GM23338 (cell line): ENCODE results near the gene MAPK4. TPM values are rescaled to one million over a fixed set of nuclear protein-coding genes. Genes with fewer than 3 reads are reported as not detected.

Experiments
- ATAC-seq: fragments of 200-7000 bp; cut with Tn5 transposase; 3 replicates; pipeline ENCODE4 v1.9.1; 2020
- DNase-seq: peaks from one replicate; pipeline ENCODE4 v3.0.0-alpha.2; 2015; ENCODE audit warnings: low spot score
- H2AFZ ChIP-seq: fragments of 200-600 bp; sonication (generic); 2 replicates; pipeline ENCODE4 v1.8.0; 2016; ENCODE audit warnings: antibody characterized with exemption, mild to moderate bottlenecking, moderate library complexity
- H3F3A ChIP-seq: fragments of 200-600 bp; sonication (generic); replicated peaks from 2 replicates; pipeline ENCODE4 v1.8.0; 2017; ENCODE audit warnings: antibody characterized with exemption, mixed run types, low read depth
- H3K27ac ChIP-seq: fragments of 200-600 bp; sonication (generic); 2 replicates; pipeline ENCODE4 v1.6.1; 2016; ENCODE audit warnings: low read depth
- H3K27me3 ChIP-seq: fragments of 200-600 bp; sonication (generic); 2 replicates; pipeline ENCODE4 v1.8.0; 2016; ENCODE audit warnings: mild to moderate bottlenecking, mixed run types, moderate library complexity; ENCODE audit not compliant: insufficient read depth
- H3K36me3 ChIP-seq: fragments of 200-600 bp; sonication (generic); 2 replicates; pipeline ENCODE4 v1.8.0; 2016; ENCODE audit warnings: mild to moderate bottlenecking; ENCODE audit not compliant: insufficient read depth
- H3K4me1 ChIP-seq: fragments of 200-600 bp; sonication (generic); 2 replicates; pipeline ENCODE4 v1.8.0; 2016; ENCODE audit warnings: mild to moderate bottlenecking, moderate library complexity; ENCODE audit not compliant: insufficient read depth
- H3K4me2 ChIP-seq: fragments of 200-600 bp; sonication (generic); 2 replicates; pipeline ENCODE4 v1.7.1; 2017; ENCODE audit warnings: mixed run types
- H3K4me3 ChIP-seq: fragments of 200-600 bp; sonication (generic); 2 replicates; pipeline ENCODE4 v1.6.1; 2016; ENCODE audit warnings: mixed run types
- H3K79me2 ChIP-seq: fragments of 200-600 bp; sonication (generic); replicated peaks from 2 replicates; pipeline ENCODE4 v1.8.0; 2017; ENCODE audit warnings: mild to moderate bottlenecking; ENCODE audit not compliant: insufficient read depth
- H3K9me2 ChIP-seq: fragments of 200-600 bp; sonication (generic); 2 replicates; pipeline ENCODE4 v1.8.0; 2017; ENCODE audit not compliant: insufficient read depth
- H4K20me1 ChIP-seq: fragments of 200-600 bp; sonication (generic); replicated peaks from 2 replicates; pipeline ENCODE4 v1.8.0; 2017; ENCODE audit warnings: mild to moderate bottlenecking; ENCODE audit not compliant: insufficient read depth
- H3K27ac Mint-ChIP-seq: 2 replicates; pipeline ENCODE4 v1.8.0; 2020; ENCODE audit warnings: inconsistent platforms, mild to moderate bottlenecking, moderate library complexity, mixed read lengths
- H3K27me3 Mint-ChIP-seq: 3 replicates; pipeline ENCODE4 v1.8.0; 2022; ENCODE audit warnings: low read depth, mild to moderate bottlenecking, moderate library complexity, mixed read lengths, inconsistent platforms; ENCODE audit not compliant: insufficient read depth, poor library complexity
- H3K36me3 Mint-ChIP-seq: 3 replicates; pipeline ENCODE4 v1.8.0; 2021; ENCODE audit warnings: low read depth, mild to moderate bottlenecking, inconsistent platforms, moderate library complexity, mixed read lengths
- H3K4me1 Mint-ChIP-seq: 3 replicates; pipeline ENCODE4 v1.8.0; 2020; ENCODE audit warnings: mild to moderate bottlenecking, inconsistent platforms, mixed read lengths
- H3K4me3 Mint-ChIP-seq: 3 replicates; pipeline ENCODE4 v1.8.0; 2021; ENCODE audit warnings: moderate library complexity, mild to moderate bottlenecking, inconsistent platforms, mixed read lengths
- H3K9me3 Mint-ChIP-seq: 3 replicates; pipeline ENCODE4 v1.8.0; 2020; ENCODE audit warnings: moderate library complexity, mild to moderate bottlenecking, inconsistent platforms, mixed read lengths
- CTCF ChIP-seq, 2 experiments: fragments of 200-600 bp in 1 of 2; sonication (generic) in 1 of 2; conservative IDR thresholded peaks; 2 replicates each; pipeline versions ENCODE4 v1.5.1 to v1.6.1; 2016 to 2017; ENCODE audit warnings: antibody characterized with exemption in 2 of 2, low read depth in 2 of 2, mild to moderate bottlenecking in 2 of 2, moderate library complexity in 1 of 2
- EZH2 ChIP-seq: fragments of 200-600 bp; sonication (generic); IDR thresholded peaks from one replicate; pipeline ENCODE4 v1.8.0; 2017; ENCODE audit warnings: antibody characterized with exemption, mild to moderate bottlenecking, low read depth; ENCODE audit not compliant: unreplicated experiment
- polyA plus RNA-seq: library from polyadenylated mRNA; unstranded; fragments of >200 nt; fragmentation: Nextera tagmentation; extraction: Ambion mirVana; gene quantifications from 2 replicates; pipeline ENCODE4 v1.2.1, GENCODE V29; 2016
- total RNA-seq: library from RNA; depleted of rRNA; stranded (reverse); fragments of >200 nt; shearing (Covaris generic); gene quantifications from 2 replicates; pipeline ENCODE4 v1.2.3, GENCODE V29; 2014
- TF ChIP-seq, protein P1 (sequence below): fragments of 250-450 bp; sonication (Bioruptor Pico); IDR thresholded peaks from 2 replicates; pipeline ENCODE4 v1.5.0; 2020; ENCODE audit warnings: mild to moderate bottlenecking, moderate library complexity

MAPK4 gene
- total and polyA plus RNA-seq, 2 experiments from 2014 or later: 1.3 to 4.4 TPM

- TF ChIP-seq, protein P1, sequence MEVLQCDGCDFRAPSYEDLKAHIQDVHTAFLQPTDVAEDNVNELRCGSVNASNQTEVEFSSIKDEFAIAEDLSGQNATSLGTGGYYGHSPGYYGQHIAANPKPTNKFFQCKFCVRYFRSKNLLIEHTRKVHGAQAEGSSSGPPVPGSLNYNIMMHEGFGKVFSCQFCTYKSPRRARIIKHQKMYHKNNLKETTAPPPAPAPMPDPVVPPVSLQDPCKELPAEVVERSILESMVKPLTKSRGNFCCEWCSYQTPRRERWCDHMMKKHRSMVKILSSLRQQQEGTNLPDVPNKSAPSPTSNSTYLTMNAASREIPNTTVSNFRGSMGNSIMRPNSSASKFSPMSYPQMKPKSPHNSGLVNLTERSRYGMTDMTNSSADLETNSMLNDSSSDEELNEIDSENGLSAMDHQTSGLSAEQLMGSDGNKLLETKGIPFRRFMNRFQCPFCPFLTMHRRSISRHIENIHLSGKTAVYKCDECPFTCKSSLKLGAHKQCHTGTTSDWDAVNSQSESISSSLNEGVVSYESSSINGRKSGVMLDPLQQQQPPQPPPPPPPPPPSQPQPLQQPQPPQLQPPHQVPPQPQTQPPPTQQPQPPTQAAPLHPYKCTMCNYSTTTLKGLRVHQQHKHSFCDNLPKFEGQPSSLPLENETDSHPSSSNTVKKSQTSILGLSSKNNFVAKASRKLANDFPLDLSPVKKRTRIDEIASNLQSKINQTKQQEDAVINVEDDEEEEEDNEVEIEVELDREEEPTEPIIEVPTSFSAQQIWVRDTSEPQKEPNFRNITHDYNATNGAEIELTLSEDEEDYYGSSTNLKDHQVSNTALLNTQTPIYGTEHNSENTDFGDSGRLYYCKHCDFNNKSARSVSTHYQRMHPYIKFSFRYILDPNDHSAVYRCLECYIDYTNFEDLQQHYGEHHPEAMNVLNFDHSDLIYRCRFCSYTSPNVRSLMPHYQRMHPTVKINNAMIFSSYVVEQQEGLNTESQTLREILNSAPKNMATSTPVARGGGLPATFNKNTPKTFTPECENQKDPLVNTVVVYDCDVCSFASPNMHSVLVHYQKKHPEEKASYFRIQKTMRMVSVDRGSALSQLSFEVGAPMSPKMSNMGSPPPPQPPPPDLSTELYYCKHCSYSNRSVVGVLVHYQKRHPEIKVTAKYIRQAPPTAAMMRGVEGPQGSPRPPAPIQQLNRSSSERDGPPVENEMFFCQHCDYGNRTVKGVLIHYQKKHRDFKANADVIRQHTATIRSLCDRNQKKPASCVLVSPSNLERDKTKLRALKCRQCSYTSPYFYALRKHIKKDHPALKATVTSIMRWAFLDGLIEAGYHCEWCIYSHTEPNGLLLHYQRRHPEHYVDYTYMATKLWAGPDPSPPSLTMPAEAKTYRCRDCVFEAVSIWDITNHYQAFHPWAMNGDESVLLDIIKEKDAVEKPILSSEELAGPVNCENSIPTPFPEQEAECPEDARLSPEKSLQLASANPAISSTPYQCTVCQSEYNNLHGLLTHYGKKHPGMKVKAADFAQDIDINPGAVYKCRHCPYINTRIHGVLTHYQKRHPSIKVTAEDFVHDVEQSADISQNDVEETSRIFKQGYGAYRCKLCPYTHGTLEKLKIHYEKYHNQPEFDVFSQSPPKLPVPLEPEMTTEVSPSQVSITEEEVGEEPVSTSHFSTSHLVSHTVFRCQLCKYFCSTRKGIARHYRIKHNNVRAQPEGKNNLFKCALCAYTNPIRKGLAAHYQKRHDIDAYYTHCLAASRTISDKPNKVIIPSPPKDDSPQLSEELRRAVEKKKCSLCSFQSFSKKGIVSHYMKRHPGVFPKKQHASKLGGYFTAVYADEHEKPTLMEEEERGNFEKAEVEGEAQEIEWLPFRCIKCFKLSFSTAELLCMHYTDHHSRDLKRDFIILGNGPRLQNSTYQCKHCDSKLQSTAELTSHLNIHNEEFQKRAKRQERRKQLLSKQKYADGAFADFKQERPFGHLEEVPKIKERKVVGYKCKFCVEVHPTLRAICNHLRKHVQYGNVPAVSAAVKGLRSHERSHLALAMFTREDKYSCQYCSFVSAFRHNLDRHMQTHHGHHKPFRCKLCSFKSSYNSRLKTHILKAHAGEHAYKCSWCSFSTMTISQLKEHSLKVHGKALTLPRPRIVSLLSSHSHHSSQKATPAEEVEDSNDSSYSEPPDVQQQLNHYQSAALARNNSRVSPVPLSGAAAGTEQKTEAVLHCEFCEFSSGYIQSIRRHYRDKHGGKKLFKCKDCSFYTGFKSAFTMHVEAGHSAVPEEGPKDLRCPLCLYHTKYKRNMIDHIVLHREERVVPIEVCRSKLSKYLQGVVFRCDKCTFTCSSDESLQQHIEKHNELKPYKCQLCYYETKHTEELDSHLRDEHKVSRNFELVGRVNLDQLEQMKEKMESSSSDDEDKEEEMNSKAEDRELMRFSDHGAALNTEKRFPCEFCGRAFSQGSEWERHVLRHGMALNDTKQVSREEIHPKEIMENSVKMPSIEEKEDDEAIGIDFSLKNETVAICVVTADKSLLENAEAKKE (CRISPR knock-in tag): no peak
Observed at GRCh38 chr18:50721451-50722120, 161.7 kb downstream of the MAPK4 start (continued).

DNA sequence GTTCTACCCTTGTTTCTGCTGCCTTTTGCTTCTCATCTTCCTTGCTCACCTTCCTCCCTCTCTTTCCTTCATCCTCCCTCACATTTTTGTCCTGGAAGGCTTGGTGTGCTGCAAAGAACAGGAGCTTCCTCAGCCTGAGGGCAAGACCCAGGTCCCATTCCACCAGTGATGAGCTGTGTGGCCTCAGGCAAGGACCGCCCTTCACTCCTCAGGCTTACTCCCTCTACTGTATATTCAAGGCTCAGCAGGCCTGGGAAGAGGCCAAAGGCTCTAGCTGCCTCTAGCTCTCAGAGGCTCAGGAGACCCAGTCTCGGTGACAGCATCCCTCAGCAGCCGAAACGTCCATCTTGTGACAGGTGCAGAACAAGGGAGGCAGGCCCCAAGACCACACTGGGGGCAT is 162.4 kb downstream of the MAPK4 start:
- ATAC-seq (peak; percentile 66), DNase-seq (no peak)
- Histone ChIP-seq H3K27ac (no peak overlapping the region), H3F3A (no peaks in the 10 kb centered on the region), H3K36me3 (no peaks in the 10 kb centered on the region), H3K79me2 (no peaks in the 10 kb centered on the region), H3K4me1 (0 out of 2 replicates have a peak, but pooled peaks cover 9% of the 10 kb centered on the region), H3K4me2 (no peak overlapping the region), H2AFZ (no peak overlapping the region), H3K4me3 (no peak overlapping the region), H3K9me2 (no peaks in the 10 kb centered on the region), H4K20me1 (no peaks in the 10 kb centered on the region), H3K27me3 (no peaks in the 10 kb centered on the region)
- Mint-ChIP-seq H3K9me3 (peaks cover 2% of the 10 kb centered on the region; the same call in 1 of the 3 replicates), H3K27ac (no peak overlapping the region), H3K4me1 (peaks cover 7% of the 10 kb centered on the region), H3K4me3 (no peak overlapping the region), H3K27me3 (peaks cover 6% of the 10 kb centered on the region), H3K36me3 (no peaks in the 10 kb centered on the region; the same call in 2 of the 3 replicates)
- TF ChIP-seq CTCF (conservative IDR thresholded peaks at IDR 0.05; ENCODE audit: low read depth in 2 of 2) (0 out of 4 replicates have a peak, but pooled peaks of 1 of the 2 experiments have one; percentile 9), EZH2 (no peak)
